NCI-H748 treated with DMSO at 0.1 percent for 48 hours (cell line): ENCODE results near the gene ADGRG1.

Experiments used
- DNase-seq: peaks from one replicate; lab custom pipeline; 2025; lab: John Stamatoyannopoulos, UW

Gene ADGRG1

DNA sequence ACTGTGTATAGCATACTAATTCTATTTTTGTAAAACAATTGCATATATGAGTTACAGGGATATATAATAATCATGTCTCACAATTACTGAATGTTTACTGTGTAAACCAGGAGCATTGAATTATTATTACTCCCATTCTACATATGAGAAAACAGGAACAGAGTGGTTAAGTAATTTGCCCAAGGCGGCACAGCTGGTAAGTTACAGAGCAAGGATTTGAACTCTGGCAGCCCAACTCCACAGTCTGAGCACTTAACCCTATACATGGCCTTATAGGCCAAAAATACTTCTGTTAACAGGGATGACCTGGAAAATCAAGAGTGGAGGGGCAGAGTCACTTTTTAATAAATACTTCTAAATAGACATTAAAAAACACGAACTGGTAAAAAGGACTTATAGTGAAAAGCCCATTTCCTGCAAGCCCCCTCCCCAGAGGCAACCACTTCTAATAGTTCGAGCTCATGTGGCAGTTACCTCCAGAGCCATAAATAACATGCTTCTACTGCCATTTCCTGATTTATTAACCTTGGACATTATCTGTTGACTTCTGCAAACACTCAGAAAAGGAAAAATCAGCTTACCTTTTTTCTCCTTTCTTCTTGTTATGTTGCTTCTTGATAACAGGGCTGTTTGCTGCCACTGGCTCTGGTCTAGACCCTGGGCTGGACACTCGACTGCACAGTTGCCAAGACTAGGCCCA, 22.1 kb upstream of the ADGRG1 start:
- DNase-seq: no peak

DNA sequence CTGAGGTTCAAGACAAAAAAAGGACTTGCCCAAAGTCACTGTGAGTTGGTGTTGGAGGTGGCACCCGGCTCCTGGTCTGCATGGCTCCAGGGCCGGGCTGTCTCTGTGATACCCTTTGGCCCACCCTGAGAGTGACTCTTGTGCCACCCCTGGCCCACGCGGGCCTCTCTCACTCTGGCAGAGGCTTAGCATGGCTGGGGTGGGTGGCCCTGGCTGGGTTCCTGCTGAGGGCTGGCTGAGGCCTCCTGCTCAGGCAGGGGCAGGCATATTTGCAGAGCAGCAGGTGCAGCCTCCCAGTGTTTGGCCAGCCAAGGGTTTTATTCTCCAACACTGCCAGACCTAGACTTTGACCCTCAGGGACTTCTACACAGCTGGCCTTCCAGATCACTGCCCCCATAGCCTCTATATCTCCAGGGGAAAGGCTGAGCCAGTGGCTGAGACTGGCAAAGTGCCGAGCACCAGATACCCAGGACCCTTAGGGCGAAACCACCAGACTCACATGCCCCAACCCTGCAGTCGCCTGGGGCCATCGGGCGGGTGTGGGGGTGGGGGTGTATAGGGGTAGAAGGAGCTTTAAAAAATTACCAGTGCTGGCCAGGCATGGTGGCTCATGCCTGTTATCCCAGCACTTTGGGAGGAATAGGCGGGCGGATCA, 21.5 kb upstream of the ADGRG1 start:
- DNase-seq: no peak

DNA sequence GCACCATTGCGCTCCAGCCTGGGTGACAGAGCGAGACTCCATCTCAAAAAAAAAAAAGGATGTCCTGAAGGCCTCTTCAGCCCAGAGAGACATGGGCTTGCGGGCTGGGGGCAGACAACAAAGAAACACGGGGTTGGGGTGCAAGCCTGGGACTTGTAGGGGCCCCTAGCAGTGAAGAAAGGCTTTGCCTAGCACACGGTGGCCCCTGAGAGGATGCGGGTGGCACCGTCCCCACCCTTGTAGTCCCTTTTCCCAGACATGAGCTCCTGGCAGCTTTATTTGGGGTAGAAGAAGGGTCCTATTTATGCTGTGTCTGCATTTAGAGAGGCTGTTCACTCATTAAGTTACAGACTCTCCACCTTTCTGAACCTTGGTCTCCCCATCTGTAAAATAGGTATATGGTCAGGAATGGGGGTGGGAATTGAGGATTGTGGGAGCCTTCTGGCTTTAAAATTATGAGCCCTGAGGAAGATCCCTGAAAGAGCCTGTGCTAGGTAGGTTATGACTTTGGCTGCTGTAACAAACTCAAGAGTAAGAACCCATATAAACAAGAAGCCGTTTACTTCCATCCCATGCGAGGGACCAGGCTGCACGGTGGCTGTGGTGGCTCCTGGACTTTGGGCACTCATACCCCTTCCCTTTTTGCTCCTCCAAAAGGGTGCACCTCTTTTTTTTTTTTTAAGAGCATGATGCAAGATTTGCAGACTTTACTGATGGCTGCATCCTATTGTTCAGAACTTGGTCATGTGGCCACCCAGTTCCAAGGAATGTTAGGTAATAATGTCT, 20.6 kb upstream of the ADGRG1 start:
- DNase-seq: no peak

DNA sequence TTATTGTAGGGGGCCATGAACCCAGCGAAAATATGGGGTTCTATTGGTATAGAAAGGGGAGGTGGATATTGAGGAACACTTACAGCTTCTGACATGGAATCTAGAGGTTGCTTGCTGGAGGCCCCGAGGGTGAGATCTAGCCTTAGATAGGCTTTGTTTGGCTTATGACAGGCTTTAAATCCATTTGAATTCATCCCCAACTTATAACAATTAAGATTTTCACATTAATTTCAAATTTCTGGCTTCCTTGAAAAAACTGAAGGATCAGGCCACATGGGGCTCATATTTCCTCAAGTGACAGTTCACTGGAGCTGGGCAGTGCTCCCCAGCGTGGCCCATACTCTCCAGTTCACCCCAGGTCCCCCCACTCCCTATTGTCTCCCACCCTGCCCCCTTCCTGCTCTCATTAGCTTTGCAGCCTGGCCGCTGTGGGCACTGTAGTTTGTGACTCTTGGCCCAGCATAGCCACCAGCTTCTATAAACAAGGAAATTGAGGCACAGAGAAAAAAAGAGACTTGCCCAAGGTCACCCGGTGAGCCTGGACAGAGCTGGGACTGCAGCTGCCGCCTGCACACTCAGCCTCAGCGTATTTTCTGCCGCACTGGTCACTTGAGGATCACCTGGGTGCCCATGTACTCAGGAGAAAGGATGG, 19.8 kb upstream of the ADGRG1 start:
- no peak for DNase-seq

DNA sequence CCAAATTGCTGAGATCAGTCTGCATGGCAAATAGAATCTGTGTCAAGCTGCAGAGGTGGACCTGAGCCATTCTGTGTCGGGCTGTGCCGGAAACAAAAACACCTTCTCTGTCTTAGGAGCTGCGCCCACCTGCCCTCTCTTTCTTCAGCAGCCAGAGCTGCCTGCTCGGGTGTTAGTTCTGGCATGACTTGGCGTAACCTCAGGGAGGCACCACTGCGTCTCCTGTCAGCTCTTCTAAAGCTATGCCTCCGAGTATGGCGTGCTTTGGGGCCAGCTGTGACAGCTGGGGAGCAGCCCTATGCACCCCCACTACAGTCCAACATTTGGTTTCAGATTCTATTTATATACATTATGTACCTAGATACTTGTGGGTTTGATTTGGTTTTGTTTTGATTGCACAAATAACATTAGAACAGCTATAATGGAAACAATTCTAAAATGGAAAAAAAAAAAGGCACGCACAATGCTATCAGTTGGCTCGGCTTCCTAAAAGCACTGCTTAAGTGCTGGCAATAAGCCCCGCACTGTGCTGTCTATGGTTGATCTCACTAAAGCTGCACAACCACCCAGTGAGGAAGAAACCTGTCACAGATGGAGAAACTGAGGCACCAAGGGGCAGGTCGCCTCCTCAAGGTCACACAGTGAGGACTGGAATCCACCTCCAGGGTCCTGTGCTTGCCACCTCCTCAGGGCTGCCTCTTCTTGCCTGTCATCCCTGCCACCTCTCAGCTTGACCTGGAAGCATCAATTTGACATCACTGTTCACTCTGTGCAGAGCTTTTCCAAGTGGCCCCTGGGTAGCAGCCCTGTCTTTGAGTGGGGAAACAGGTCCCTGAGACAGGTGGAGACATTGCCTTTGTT, 18.7 kb upstream of the ADGRG1 start:
- DNase-seq: no peak

DNA sequence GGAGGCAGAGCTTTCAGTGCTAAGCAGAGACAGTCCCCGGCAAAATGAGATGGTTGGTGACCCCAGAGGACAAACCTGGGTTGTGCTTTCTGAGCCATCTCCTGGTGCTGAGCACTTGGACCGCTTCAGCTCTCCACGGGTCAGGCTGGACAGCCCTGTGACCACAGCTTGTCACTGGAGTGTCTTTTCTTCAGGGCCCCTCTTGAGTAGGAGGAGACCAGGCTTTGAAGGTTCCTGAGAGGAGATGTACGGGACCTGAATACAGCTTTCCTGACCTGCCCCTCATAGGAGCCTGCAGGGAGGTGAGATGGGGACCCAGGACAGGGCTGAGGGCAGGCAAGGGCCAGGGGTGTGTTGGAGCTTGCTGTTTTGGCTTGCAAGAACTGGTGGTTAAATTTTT, 17.8 kb upstream of the ADGRG1 start:
- no peak for DNase-seq

DNA sequence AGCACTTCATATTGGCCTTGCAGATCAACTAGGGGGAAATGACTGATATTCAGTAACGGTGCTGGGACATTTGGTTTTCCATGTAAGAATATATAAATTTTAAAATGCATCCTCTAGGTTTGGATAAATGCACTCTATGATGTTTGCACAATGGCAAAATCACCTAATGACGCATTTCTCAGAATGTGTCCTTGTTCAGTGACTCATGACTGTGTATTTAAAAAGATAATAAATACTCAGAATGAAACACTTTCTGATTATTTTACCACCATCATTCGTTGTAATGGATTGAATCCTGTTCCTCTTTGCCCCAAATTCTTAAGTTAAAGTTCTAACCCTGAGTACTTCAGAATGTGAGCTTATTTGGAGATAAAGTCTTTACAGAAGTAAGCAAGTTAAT, 17.2 kb upstream of the ADGRG1 start:
- DNase-seq: no peak

DNA sequence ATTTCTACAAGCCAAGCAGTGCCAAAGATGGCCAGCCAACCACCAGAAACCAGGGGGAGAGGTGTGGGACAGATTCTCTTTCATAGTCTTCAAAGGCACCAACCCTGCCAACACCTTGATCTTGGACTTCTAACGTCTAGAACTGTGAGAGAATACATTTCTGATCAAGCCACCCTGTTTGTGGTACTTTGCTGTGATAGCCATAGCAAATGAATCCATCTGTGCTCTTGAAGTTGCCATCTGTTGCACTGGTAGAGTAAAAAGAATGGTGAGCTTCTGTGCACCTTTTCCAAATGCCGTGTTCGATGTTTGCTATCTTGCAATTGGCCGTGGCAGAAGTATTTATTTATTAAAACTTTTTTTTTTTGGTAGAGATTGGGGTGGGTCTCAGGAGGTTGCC, 16.7 kb upstream of the ADGRG1 start:
- DNase-seq: no peak

DNA sequence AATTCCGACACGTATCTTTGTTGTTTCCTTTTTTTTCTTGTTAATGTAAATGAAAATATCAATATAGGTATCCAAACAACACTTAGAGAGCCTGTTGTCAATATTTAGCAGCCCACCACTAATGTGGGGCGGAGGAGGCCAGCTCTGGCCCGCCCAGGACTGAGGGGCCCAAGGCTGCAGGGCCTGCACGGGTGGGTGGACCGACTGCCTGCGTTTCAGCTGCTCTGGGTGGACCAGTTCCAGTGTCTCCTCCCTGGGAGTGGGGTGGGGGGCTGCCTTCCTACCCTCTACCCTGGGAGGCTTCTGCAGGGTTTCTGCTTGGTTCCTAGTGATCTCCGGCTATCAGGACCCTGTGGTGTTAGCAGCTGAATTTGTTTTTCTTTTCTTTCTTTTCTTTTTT, 15.9 kb upstream of the ADGRG1 start:
- no peak for DNase-seq

DNA sequence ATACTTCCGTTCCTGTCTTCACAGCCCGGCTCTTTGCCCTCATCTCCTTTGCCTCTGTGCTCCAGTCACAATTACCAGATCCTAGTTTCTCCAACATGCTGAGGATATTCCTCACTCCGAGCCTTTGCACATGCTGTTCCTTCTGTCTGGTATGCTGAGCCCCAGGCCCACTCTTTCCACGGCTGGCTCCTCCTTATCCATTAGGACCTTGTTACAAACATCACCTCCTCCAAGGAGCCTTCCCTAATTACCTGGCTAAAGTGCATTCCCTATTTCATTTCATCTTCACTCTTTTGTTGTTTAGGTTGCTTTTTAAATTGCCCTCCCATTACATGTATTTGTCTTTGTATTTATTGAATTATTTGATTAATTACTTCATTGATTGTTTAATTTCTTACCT, 14.9 kb upstream of the ADGRG1 start:
- no peak for DNase-seq

DNA sequence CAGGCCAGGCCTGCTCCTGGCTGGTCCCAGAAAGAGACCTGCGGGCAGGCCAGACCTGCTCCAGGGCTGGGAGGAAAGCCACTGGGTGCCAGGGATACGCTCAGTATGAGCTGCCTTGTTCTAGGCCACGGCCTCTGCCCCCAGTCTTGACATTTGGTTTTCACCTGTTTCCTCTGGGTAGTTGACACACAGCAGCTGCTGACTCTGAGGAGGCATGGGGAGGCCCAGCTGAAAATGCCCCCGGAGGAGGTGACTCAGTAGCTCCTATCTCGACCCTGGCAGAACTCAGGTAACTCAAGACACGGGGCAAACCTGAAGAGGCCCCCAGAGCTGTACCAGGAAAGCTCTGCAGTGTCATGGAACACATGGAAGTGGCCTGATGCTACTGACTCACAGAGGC, 13.9 kb upstream of the ADGRG1 start:
- DNase-seq: no peak

DNA sequence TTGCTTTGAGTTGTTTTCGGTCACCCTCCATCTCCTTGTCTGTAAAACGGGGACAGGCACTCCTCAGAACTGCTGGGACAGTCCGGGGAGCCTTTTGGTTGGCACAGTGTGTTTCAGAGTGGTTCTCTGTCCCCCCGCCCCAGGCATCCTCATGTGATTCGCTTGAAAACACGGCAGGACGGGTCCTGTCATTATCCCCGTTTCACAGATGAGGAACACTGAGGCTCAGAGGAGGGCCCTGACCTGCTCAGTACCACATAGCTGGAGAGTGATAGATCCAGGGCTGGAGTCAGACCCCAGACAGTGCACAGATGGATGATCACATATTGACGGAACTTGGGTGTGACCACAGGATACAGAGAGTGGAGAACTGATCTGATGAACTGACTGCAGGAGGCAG, 13.5 kb upstream of the ADGRG1 start:
- DNase-seq: no peak

DNA sequence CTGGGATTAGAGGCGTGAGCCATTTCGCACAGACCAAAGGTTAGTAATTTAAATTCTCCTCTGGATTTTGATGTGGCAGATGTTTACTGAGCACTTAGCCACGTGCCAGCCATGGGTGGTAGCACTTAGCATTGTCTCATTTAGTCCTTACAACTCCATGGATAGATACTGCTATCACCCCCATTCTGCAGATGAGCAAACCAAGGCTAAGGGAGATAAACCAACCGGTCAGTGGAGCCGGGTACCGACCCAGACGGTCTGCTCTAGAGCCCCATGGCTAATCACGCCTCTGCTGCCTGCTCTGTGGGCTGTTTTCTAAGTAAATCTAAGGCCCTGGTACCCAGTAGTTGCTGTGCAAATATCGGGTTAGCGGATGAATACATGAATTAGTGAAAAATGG, 12.6 kb upstream of the ADGRG1 start:
- no peak for DNase-seq

DNA sequence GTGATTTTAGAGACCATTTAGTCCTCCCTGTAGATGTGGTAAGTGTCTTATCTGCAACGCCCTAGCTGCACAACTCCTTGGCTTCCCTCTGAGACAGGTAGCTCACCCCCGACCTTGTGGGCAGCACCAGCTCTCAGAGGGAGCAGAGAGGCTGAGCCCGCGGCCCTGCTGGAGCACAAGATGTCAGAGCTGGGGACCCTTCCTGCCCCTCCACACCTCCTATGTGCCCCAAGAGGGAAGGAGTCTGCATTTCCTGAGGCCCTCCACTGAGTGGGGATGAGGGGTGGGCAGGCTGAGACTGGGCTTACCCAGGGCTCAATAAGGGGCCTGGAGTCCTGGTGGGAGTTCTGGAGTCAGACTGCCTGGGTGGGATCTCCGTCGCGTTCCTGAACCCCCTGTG, 12.2 kb upstream of the ADGRG1 start:
- DNase-seq: no peak

DNA sequence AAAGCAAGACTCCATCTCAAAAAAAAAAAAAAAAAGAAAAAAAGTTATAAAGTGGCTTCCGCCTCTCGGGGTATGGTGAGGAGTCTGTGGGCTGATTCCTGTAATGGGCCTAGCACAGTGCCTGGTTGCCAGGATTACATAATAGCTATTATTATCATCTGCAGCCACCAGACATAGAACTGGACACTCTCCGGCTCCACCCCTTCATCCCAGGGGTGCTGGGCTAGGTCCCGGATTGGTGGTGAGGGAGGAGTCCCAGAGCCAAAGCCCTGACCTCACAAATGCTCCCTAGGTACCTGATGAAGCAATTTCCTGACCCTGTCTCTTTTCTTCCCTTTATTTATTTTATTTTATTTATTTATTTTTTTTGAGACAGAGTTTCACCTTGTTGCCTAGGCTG, 11.6 kb upstream of the ADGRG1 start:
- DNase-seq: no peak

DNA sequence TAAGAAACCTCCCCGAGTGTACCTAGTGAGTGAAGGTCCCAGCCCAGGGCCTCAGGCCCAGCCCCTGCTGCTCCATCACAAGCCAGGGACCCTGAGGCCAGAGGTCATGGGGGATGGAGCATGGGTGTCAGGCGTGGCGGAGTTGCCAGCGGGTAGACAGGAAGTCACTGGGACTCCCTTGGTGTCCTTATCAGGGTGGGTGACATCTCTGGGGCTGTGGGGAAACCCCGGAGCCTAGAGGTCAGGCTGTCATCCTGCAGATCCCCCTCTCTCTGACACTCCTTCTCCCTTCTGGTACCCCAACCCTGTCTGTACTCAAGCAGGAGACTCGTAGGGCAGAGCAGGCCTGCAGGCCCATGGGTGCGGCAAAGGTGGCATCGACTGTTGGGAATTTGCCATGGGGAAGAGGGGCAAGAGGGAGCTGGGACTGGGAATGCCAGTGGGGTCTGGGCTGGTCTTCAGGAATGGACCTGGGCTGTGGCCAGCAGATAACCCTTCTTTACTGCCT, 10.8 kb upstream of the ADGRG1 start:
- DNase-seq: no peak

DNA sequence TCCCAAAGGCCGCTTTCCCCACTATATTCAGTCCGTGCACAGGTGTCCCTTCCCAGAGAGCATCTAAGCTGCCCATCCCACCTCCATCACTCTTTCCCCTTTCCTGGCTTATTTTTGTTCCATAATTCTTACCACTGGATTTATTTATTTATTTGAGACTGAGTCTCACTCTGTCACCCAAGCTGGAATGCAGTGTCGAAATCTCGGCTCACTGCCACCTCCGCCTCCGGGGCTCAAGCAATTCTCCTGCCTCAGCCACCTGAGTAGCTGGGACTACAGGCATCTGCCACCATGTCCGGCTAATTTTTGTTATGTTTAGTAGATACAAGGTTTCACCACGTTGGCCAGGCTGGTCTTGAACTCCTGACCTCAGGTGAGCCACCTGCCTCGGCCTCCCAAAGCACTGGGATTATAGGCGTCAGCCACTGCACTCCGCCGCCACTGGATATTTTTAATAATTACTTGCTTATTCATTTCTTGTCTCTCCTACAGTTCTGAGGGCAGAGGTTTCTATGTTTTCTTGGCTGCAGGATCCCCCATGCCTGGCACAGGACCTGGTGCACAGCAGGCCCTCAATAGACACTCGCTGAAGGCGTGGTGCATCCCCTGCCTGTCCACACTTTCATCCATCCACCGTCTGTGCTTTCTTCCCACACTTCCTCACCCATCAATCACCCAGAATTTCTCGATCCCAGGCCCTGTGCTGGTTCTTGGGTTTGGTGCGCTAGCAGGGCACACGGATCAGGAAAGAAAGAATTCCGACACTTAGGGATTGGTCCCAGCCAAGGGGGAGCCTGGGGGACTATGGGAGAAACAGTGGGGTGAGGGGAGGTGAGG, 9.9 kb upstream of the ADGRG1 start:
- DNase-seq: no peak

DNA sequence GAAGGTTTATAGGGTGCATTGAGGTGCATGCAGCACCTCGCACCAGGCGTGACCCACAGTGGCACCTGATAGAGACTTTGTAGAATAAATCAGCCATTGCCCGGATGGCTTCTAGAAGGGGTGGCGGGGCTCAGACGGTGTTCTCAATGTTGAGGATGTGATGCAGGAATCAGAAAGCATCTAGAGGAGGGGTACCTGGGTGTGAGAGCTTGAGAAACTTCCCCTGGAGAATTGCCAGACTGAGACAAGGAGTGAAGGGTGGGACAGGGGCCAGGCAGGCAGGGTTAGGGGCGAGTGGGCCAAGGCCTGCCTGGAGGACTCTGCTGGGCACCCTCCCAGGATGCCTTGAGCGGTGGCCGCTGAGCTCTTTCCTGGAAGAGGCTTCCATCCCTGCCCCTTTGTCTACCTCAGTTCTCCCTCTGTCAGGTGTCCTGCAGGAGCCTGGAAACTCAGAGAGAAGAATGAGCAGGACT, 9.3 kb upstream of the ADGRG1 start:
- no peak for DNase-seq

DNA sequence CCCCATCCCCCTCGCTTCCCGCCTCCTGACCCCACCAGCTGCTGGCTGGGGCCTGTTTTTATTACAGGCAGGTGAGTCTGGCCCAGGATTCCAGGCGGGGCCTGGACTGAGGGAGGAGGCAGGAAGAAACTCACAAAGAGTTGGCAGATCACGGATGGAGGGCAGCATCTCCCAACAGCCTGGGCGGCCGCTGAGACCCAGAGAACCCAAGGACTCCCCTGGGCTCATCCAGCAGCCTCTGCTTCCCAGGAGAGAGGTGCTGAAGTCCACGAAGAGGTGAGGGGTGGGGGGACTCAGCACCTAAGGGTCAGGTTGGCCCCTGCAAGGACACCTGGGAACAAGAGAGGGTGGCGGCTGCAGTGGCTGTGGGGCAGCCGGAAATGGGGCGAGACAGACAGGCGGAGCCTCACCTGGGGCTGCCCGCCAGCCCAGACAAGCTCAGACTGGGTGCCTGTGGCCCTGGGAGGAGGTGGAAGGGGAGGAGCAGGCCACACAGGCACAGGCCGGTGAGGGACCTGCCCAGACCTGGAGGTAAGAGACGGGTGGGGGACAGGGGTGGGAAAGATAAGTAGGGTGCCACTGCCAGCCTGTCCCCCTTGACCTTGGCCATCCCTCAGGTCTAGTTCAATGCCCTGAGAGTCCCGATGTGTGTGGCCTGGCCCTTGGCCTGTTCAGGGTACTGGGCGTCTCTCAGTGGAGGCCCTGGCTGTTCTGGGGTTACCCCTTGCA, 8.7 kb upstream of the ADGRG1 start:
- no peak for DNase-seq
